K562 (cell line): ENCODE data around the gene PRKACA. TPM values are rescaled to one million over a fixed set of nuclear protein-coding genes. Genes with fewer than 3 reads are reported as not detected.
A peak's percentile ranks its signal among the peaks of the same experiment; 100 is the strongest.

ENCODE experiments used
- ELF1 ChIP-seq: fragments of 200-800 bp; sonication (Bioruptor generic); IDR thresholded peaks from 2 replicates; pipeline ENCODE4 v1.6.1; 2016; ENCODE audit warnings: missing genetic modification characterization, missing compliant biosample characterization
- ELK1 ChIP-seq: sonication (generic); formaldehyde crosslinking; IDR thresholded peaks from 2 replicates; pipeline ENCODE4 v1.8.1; 2022; ENCODE audit warnings: missing genetic modification reagents
- MGA ChIP-seq: fragments of 450-650 bp; IDR thresholded peaks from 2 replicates; pipeline ENCODE4 v1.6.1; 2016; ENCODE audit warnings: mild to moderate bottlenecking, moderate library complexity
- PBX2 ChIP-seq, 2 experiments: IDR thresholded peaks in 1 of 2; conservative IDR thresholded peaks in 1 of 2; 2 replicates each; pipeline ENCODE4 v1.6.1; 2016; ENCODE audit warnings: low read depth in 2 of 2, mild to moderate bottlenecking in 1 of 2, missing compliant biosample characterization in 1 of 2, missing genetic modification characterization in 1 of 2, moderate library complexity in 1 of 2
- RBM14 ChIP-seq: fragments of 200-400 bp; formaldehyde crosslinking; IDR thresholded peaks from 2 replicates; pipeline ENCODE4 v1.6.1; 2018; ENCODE audit warnings: low read depth, mild to moderate bottlenecking, low read length, moderate library complexity, borderline replicate concordance; ENCODE audit not compliant: insufficient read depth
- RFX1 ChIP-seq: fragments of 450-650 bp; IDR thresholded peaks from 2 replicates; pipeline ENCODE4 v1.6.1; 2016; ENCODE audit warnings: mild to moderate bottlenecking, moderate library complexity
- TAF7 ChIP-seq: fragments of 450-650 bp; IDR thresholded peaks from 2 replicates; pipeline ENCODE4 v1.6.1; 2016; ENCODE audit warnings: missing genetic modification characterization, missing compliant biosample characterization
- ZKSCAN8 ChIP-seq: fragments of 200-800 bp; sonication (Bioruptor generic); IDR thresholded peaks from 2 replicates; pipeline ENCODE4 v1.6.1; 2016; ENCODE audit warnings: missing genetic modification characterization, missing compliant biosample characterization
- ZNF766 ChIP-seq: fragments of 200-800 bp; sonication (Bioruptor generic); conservative IDR thresholded peaks from 2 replicates; pipeline ENCODE4 v1.6.1; 2016; ENCODE audit warnings: missing genetic modification characterization, missing compliant biosample characterization
- ZNF780A ChIP-seq: fragments of 250-450 bp; sonication (Bioruptor Pico); IDR thresholded peaks from 2 replicates; pipeline ENCODE4 v1.5.0; 2021; ENCODE audit warnings: mild to moderate bottlenecking
- polyA plus RNA-seq, 8 experiments: library from polyadenylated mRNA; depleted of rRNA in 4 of 8; stranded (reverse) in 5 of 8; unstranded in 3 of 8; fragments of >200 nt; fragmentation: Nextera tagmentation in 2 of 8; fragmentation: Illumina TruSeq in 1 of 8; extraction: Ambion mirVana in 2 of 8; extraction: Trizol in 1 of 8; gene quantifications; 2 replicates each; pipeline versions ENCODE4 v1.2.1 to v1.2.3, GENCODE V29; 2011 to 2014; ENCODE audit warnings: inconsistent platforms in 1 of 8, missing spikeins in 1 of 8
- total RNA-seq, 7 experiments: library from RNA; depleted of rRNA in 6 of 7; stranded (reverse); fragments of >200 nt in 6 of 7; fragmentation: Illumina TruSeq in 2 of 7; extraction: Trizol in 2 of 7; gene quantifications; 2 replicates each; pipeline versions ENCODE4 v1.2.1 to v1.2.3, GENCODE V29; 2011 to 2021; ENCODE audit warnings: low replicate concordance in 1 of 7
- TF ChIP-seq, protein P1 (sequence below): fragments of 250-450 bp; sonication (Bioruptor Pico); IDR thresholded peaks from 2 replicates; pipeline ENCODE4 v1.8.0; 2021; ENCODE audit warnings: moderate library complexity, mild to moderate bottlenecking, inconsistent platforms

Gene PRKACA
- total and polyA plus RNA-seq, 9 of the 15 experiments (the other 6 are each of a cell fraction or from before 2014, with no cell fraction given) = 1.2 to 63.1 (median 13.0) TPM

DNA sequence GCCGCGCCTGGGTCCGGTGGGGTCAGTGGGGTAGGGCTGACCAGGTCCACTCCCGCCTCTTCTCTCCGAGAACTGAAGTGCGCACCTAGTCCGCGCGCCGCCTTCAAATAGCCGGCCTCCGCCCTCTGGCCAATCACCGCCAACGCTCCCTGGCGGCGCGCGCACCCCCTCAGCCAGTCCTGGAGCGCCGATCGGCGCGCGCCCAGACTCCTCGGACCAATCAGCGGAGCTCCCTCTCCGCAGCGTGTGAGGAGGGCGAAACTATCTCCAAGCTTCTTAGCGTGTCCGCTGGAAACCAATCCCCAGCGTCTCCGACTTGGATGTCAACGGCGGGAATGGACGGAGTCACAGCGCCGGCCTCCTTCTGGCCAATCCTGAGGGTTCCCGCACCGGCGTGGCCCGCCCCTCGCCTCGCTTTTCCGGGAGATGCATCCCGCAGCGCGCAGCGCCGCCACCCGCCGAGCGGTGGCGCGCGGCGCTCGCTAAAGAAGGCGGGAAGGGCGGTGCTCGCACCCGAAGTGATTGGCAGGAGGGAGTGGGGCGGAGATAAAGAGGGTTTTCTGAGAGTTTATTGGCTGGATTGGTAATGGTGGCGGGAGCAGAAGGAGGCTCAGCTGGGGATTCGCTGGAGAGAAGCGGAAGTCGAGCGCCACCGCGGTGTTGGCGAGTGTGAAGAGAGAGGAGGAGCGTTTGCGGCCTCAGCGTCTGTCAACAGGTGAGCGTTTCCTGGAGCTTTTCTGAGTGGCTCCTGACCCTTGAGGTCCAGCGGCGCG, 19.1 kb upstream of the PRKACA start, which contains the start of gene ASF1B (continued):
- TF ChIP-seq MGA (peak; percentile 92), ZNF780A (CRISPR knock-in tag) (no peak), ZNF766 (no peak), ELF1 (tag) (peak; percentile 85), ELK1 (CRISPR knock-in tag) (no peak), PBX2 (CRISPR knock-in tag; IDR thresholded peaks at IDR 0.05; ENCODE audit: low read depth) (peak; percentile 83), PBX2 (tag; conservative IDR thresholded peaks at IDR 0.05; ENCODE audit: low read depth) (peak; percentile 97), ZKSCAN8 (CRISPR knock-in tag) (no peak), RBM14 (0 out of 2 replicates have a peak, but pooled peaks have one; percentile 0), TAF7 (tag) (peak; percentile 71), RFX1 (no peak; the same call in 1 of the 2 replicates)
- TF ChIP-seq, protein P1, sequence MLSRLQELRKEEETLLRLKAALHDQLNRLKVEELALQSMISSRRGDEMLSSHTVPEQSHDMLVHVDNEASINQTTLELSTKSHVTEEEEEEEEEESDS (CRISPR knock-in tag) = no peak
